Body of pancreas (tissue), 4 donors: ENCODE data around the gene TOR3A. TPM values are rescaled to one million over a fixed set of nuclear protein-coding genes. Genes with fewer than 3 reads are reported as not detected.
"Not testable (repeated sequence)": the region's sequence is repeated elsewhere in the genome, so short reads cannot be mapped to it uniquely, and the experiment has no call there.

Experiments
- ATAC-seq: fragments of 150-250 bp; one replicate; pipeline ENCODE4 v1.9.1; 2016
- DNase-seq, 4 donors: peaks; one replicate each; pipeline ENCODE4 v3.0.0-alpha.2; 2019
- H3K27ac ChIP-seq, 4 donors: fragments of 200-600 bp; sonication (generic); 1 replicate in 3 of 4; 2 replicates in 1 of 4; pipeline versions ENCODE4 v1.5.1 to v1.6.1; 2016 to 2019; ENCODE audit warnings: mild to moderate bottlenecking in 1 of 4, mixed read lengths in 1 of 4, moderate library complexity in 1 of 4
- H3K27me3 ChIP-seq, 2 donors: fragments of 200-600 bp; sonication (generic); one replicate each; pipeline ENCODE4 v1.6.0; 2016; ENCODE audit warnings: mild to moderate bottlenecking in 1 of 2
- H3K36me3 ChIP-seq, 2 donors: fragments of 200-600 bp; sonication (generic); replicated peaks in 1 of 2; 2 replicates each; pipeline ENCODE4 v1.5.1; 2016; ENCODE audit warnings: low read depth in 2 of 2; ENCODE audit not compliant: insufficient read depth in 1 of 2
- H3K4me1 ChIP-seq: fragments of 200-600 bp; sonication (generic); one replicate; pipeline ENCODE4 v1.6.0; 2016
- H3K4me3 ChIP-seq, 2 donors: fragments of 200-600 bp; sonication (generic); 1 replicate in 1 of 2; 2 replicates in 1 of 2; pipeline ENCODE4 v1.5.1; 2016 to 2019
- H3K9me3 ChIP-seq, 3 donors: fragments of 200-600 bp; sonication (generic); 1 replicate in 2 of 3; 2 replicates in 1 of 3; pipeline ENCODE4 v1.5.1; 2016
- CTCF ChIP-seq, 7 experiments: fragments of 450-650 bp in 4 of 7; fragments of 200-600 bp in 3 of 7; sonication (generic) in 3 of 7; IDR thresholded peaks; one replicate each; pipeline ENCODE4 v1.5.1; 2016 to 2019; ENCODE audit warnings: antibody characterized with exemption in 7 of 7
- POLR2A ChIP-seq, 3 donors: fragments of 450-650 bp; IDR thresholded peaks; one replicate each; pipeline ENCODE4 v1.6.1; 2016; ENCODE audit warnings: antibody characterized with exemption in 3 of 3, mild to moderate bottlenecking in 2 of 3
- WGBS, 2 donors: methylation state at CpG; one replicate each; pipeline ENCODE4 v1.1.5; 2017; 5-methylcytosine and 5-hydroxymethylcytosine counted together
- intact Hi-C: fragments of 100-400 bp; cut with DNase I; formaldehyde crosslinking; loops from one replicate; pipeline ENCODE4 v1.15.1; 2023
- total RNA-seq, 2 donors: library from RNA; depleted of rRNA; stranded (reverse); fragments of >200 nt; gene quantifications; one replicate each; pipeline ENCODE4 v1.1.0, GENCODE V29; 2016

The TOR3A gene
- total RNA-seq, 2 donors from 2014 or later = 23.1 to 27.7 TPM

GRCh38 chr1:179129702-179130473 is 48.0 kb downstream of the TOR3A start:
- intact Hi-C loops = no loop called here

GRCh38 chr1:179135168-179135567 is 53.3 kb downstream of the TOR3A start:
- 97 to 100% methylated on average over 6 to 13 of the region's 27 CpGs for WGBS, 2 donors
- H3K27me3 ChIP-seq, H3K9me3 ChIP-seq, H3K4me3 ChIP-seq, intact Hi-C loops, H3K27ac ChIP-seq, ATAC-seq, H3K36me3 ChIP-seq, DNase-seq: not testable (repeated sequence)
- H3K4me1 ChIP-seq = peaks cover 11% of the 10 kb centered on the region

More at GRCh38 chr1:179129702-179130473, 48.0 kb downstream of the TOR3A start:
- H3K4me1 ChIP-seq = peaks cover 14% of the 10 kb centered on the region
- no peaks in the 10 kb centered on the region for H3K27me3 ChIP-seq
- H3K4me3 ChIP-seq = no peak overlapping the region
- ATAC-seq (peak; percentile 52), DNase-seq (no peak)
- TF ChIP-seq POLR2A (IDR thresholded peaks at IDR 0.05) (no peak), CTCF (IDR thresholded peaks at IDR 0.05) (no peak)
- H3K9me3 ChIP-seq = no peaks in the 10 kb centered on the region
- H3K27ac ChIP-seq = peak overlapping the region in 2 of 4 donors; percentile 28 to 64
- no peaks in the 10 kb centered on the region for H3K36me3 ChIP-seq
- 76 to 88% methylated on average over 10 of the region's 10 CpGs for WGBS, 2 donors

GRCh38 chr1:179135707-179136106 is 53.8 kb downstream of the TOR3A start:
- H3K27me3 ChIP-seq, H3K9me3 ChIP-seq, ATAC-seq, DNase-seq, H3K27ac ChIP-seq, H3K36me3 ChIP-seq, H3K4me3 ChIP-seq, intact Hi-C loops: not testable (repeated sequence)
- peaks cover 10% of the 10 kb centered on the region for H3K4me1 ChIP-seq
- 43% methylated on average over 1 of the region's 28 CpGs; no CpG with 5 or more reads in 1 of the 2 donors for WGBS, 2 donors

- intact Hi-C loops = no loop called here
- TF ChIP-seq CTCF (IDR thresholded peaks at IDR 0.05) (no peak), POLR2A (IDR thresholded peaks at IDR 0.05) (no peak)
- Histone ChIP-seq H3K4me1 (peaks cover 10% of the 10 kb centered on the region), H3K4me3 (no peak overlapping the region), H3K27ac (peak overlapping the region in 1 of 4 donors; percentile 12), H3K27me3 (no peaks in the 10 kb centered on the region), H3K36me3 (no peaks in the 10 kb centered on the region), H3K9me3 (no peaks in the 10 kb centered on the region)
- DNase-seq (peak in 1 of 4 donors; percentile 15), ATAC-seq (peak; percentile 45)
- WGBS, 2 donors = 62 to 63% methylated on average over 4 to 5 of the region's 5 CpGs
Observed at GRCh38 chr1:179137617-179138255, 55.9 kb downstream of the TOR3A start.

- H3K9me3 ChIP-seq, DNase-seq, H3K36me3 ChIP-seq, H3K27ac ChIP-seq, intact Hi-C loops, H3K27me3 ChIP-seq, ATAC-seq, H3K4me3 ChIP-seq: not testable (repeated sequence)
- WGBS, 2 donors = 93 to 100% methylated on average over 6 to 20 of the region's 21 CpGs
- H3K4me1 ChIP-seq = peaks cover 10% of the 10 kb centered on the region
Observed at GRCh38 chr1:179138755-179139154, 56.9 kb downstream of the TOR3A start.

- 68 to 82% methylated on average over 4 of the region's 4 CpGs for WGBS, 2 donors
- TF ChIP-seq POLR2A (IDR thresholded peaks at IDR 0.05) (no peak), CTCF (IDR thresholded peaks at IDR 0.05) (no peak)
- DNase-seq (no peak), ATAC-seq (no peak)
- Histone ChIP-seq H3K27me3 (no peaks in the 10 kb centered on the region), H3K9me3 (no peaks in the 10 kb centered on the region), H3K4me1 (peaks cover 10% of the 10 kb centered on the region), H3K36me3 (no peaks in the 10 kb centered on the region), H3K4me3 (no peak overlapping the region), H3K27ac (peak overlapping the region in 1 of 4 donors; percentile 66)
- intact Hi-C loops = no loop called here
Observed at GRCh38 chr1:179141592-179142251, 59.9 kb downstream of the TOR3A start.
